ENCODE data around the gene TLNRD1. TPM values are rescaled to one million over a fixed set of nuclear protein-coding genes. Genes with fewer than 3 reads are reported as not detected.
A peak's percentile ranks its signal among the peaks of the same experiment; 100 is the strongest.

TLNRD1 gene
- total RNA-seq, 1 experiment from 2014 or later = 19.3 TPM

GRCh38 chr15:80996247-80996646 lies 4.5 kb upstream of the TLNRD1 start:
- H2BK5ac ChIP-seq (ENCODE audit: insufficient read length, low read length) = no peak overlapping the region
- H3K18ac ChIP-seq (ENCODE audit: insufficient read length, low read depth, low read length) = no peak overlapping the region
- no peaks in the 10 kb centered on the region for H3K9me3 ChIP-seq (ENCODE audit: control insufficient read depth, low read depth, low read length)
- no peak overlapping the region for H2BK15ac ChIP-seq (ENCODE audit: low read depth, low read length)
- DNase-seq = no peak
- H3K9ac ChIP-seq (ENCODE audit: extremely low read depth, insufficient read length, low read length) = no peak overlapping the region
- H3K27me3 ChIP-seq (ENCODE audit: insufficient read depth, low read length) = no peaks in the 10 kb centered on the region
- H3K23ac ChIP-seq (ENCODE audit: insufficient read length, low read depth, low read length) = no peak overlapping the region
- no peak overlapping the region for H4K8ac ChIP-seq (replicated peaks; ENCODE audit: insufficient read length, low read depth, low read length)
- H3T11ph ChIP-seq (ENCODE audit: low read length) = no peak overlapping the region
- H4K5ac ChIP-seq (ENCODE audit: insufficient read length, low read depth, low read length) = no peak overlapping the region
- no peaks in the 10 kb centered on the region for H3K79me1 ChIP-seq (ENCODE audit: insufficient read depth, low read depth, low read length, poor library complexity, severe bottlenecking)
- Mint-ChIP-seq H3K4me1 (peaks cover 13 to 19% of the 10 kb centered on the region in 2 experiments), H3K9me3 (no peaks in the 10 kb centered on the region), H3K36me3 (ENCODE audit: insufficient read depth in 1 of 3, low read depth in 3 of 3) (no peaks in the 10 kb centered on the region), H3K27me3 (ENCODE audit: low read depth) (no peaks in the 10 kb centered on the region; the same call in 1 of the 2 replicates), H3K4me3 (no peak overlapping the region), H3K27ac (no peak overlapping the region)
- H3K79me2 ChIP-seq (ENCODE audit: insufficient read depth, low read length) = no peaks in the 10 kb centered on the region
- WGBS (ENCODE audit: extremely low coverage, insufficient read length, low lambda C conversion rate) = no CpG with 5 or more reads among the region's 1 CpG
- no peak overlapping the region for H3K27ac ChIP-seq (ENCODE audit: insufficient read length, low read depth, low read length)
- no peak overlapping the region for H2AFZ ChIP-seq (ENCODE audit: low read length)
- H2AK5ac ChIP-seq (ENCODE audit: insufficient read length, low read length) = no peak overlapping the region
- H3K4me2 ChIP-seq (ENCODE audit: insufficient read depth, insufficient read length, low read length) = no peak overlapping the region
- no peak overlapping the region for H3K56ac ChIP-seq (ENCODE audit: insufficient read length, low read depth, low read length)
- H3K4ac ChIP-seq (ENCODE audit: low read depth, low read length) = no peak overlapping the region
- no peaks in the 10 kb centered on the region; the same call in 1 of the 2 replicates for H3K4me1 ChIP-seq (ENCODE audit: insufficient read depth, low read length)
- H2BK12ac ChIP-seq (ENCODE audit: insufficient read length, low read depth, low read length) = no peak overlapping the region
- no peak overlapping the region for H2BK20ac ChIP-seq (ENCODE audit: low read depth, low read length, poor library complexity, severe bottlenecking)
- H4K91ac ChIP-seq (ENCODE audit: insufficient read length, low read depth, low read length) = no peak overlapping the region
- peaks cover 5% of the 10 kb centered on the region for H3K23me2 ChIP-seq (ENCODE audit: insufficient read length, low read depth, low read length, poor library complexity, severe bottlenecking)
- no peak overlapping the region for H3K14ac ChIP-seq (ENCODE audit: insufficient read depth, low read length)
- H2BK120ac ChIP-seq (ENCODE audit: low read depth, low read length, poor library complexity, severe bottlenecking) = no peak overlapping the region
- H4K20me1 ChIP-seq (ENCODE audit: control insufficient read depth, insufficient read depth, insufficient read length) = no peaks in the 10 kb centered on the region
- peak; percentile 78 for TF ChIP-seq CTCF (conservative IDR thresholded peaks at IDR 0.05)
